Testis (tissue), 2 donors: ENCODE measurements around the gene PTPRG.

Experiments used
- POLR2A ChIP-seq: fragments of 450-650 bp; IDR thresholded peaks from one replicate; pipeline ENCODE4 v1.6.1; 2017; ENCODE audit warnings: antibody characterized with exemption, mild to moderate bottlenecking, moderate library complexity
- TF ChIP-seq, protein P1 (sequence below), 3 experiments: fragments of 450-650 bp in 2 of 3; fragments of 200-600 bp in 1 of 3; sonication (generic) in 1 of 3; IDR thresholded peaks; one replicate each; pipeline ENCODE4 v1.5.1; 2016 to 2019; ENCODE audit warnings: antibody characterized with exemption in 3 of 3, mild to moderate bottlenecking in 2 of 3, moderate library complexity in 1 of 3

DNA sequence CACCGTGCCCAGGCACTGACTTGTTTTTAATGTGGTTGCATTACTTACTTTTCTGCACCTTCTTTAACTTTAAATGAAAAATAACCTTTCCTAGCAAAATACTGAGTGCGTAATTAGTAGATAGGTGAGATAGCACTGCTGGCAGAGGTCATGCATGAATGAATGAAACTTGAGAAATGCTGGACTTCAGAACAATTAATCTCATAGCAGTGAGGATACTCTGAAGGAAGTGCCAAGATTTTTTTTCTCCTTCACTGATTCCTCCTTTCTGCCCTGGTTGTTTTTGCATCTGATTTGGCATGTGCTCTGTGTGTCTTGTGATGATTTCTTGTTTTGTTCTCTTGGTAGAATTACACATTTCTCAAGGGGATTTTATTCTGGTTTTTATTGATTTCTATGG lies 378.9 kb downstream of the PTPRG start:
- TF ChIP-seq, protein P1, sequence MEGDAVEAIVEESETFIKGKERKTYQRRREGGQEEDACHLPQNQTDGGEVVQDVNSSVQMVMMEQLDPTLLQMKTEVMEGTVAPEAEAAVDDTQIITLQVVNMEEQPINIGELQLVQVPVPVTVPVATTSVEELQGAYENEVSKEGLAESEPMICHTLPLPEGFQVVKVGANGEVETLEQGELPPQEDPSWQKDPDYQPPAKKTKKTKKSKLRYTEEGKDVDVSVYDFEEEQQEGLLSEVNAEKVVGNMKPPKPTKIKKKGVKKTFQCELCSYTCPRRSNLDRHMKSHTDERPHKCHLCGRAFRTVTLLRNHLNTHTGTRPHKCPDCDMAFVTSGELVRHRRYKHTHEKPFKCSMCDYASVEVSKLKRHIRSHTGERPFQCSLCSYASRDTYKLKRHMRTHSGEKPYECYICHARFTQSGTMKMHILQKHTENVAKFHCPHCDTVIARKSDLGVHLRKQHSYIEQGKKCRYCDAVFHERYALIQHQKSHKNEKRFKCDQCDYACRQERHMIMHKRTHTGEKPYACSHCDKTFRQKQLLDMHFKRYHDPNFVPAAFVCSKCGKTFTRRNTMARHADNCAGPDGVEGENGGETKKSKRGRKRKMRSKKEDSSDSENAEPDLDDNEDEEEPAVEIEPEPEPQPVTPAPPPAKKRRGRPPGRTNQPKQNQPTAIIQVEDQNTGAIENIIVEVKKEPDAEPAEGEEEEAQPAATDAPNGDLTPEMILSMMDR (IDR thresholded peaks at IDR 0.05): no peak
- TF ChIP-seq POLR2A: no peak
